Skin of body (tissue), 2 donors: ENCODE results near the gene HOXB5. TPM values are rescaled to one million over a fixed set of nuclear protein-coding genes. Genes with fewer than 3 reads are reported as not detected.
A peak's percentile ranks its signal among the peaks of the same experiment; 100 is the strongest.

Experiments used
- DNase-seq: peaks from one replicate; lab custom pipeline; 2025; lab: John Stamatoyannopoulos, UW
- total RNA-seq: library from RNA; depleted of rRNA; stranded (reverse); fragments of >200 nt; gene quantifications from one replicate; pipeline ENCODE4 v1.2.3, GENCODE V29; 2014

HOXB5 gene
- total RNA-seq, 1 donor from 2014 or later, result 0.59 TPM

- no peak for DNase-seq
Measured at GRCh38 chr17:48563385-48563838, 30.2 kb downstream of the HOXB5 start.

DNA sequence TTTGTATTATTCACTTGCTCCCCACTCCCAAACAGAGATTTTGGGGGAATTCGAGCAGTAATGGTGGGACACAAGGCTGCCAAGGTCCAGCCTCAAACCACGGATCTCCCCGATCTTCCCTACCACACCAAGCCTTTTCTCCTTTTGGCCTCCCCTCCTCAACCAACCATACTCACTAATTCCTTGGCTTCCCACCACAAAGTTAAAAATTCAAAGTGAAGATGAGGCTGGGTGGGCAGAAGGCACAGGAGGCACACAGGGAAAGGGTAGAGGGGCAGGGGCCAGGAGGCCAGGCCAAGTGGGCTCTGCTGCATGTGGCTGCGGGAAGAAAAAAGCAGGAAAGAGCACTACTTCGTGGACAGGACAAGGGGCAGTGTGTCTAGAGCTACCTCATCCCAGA lies 30.6 kb downstream of the HOXB5 start:
- no peak for DNase-seq

- no peak for DNase-seq
Measured at GRCh38 chr17:48561884-48562810, 31.4 kb downstream of the HOXB5 start.

- no peak for DNase-seq
Measured at GRCh38 chr17:48559840-48560817, 33.5 kb downstream of the HOXB5 start.

DNA sequence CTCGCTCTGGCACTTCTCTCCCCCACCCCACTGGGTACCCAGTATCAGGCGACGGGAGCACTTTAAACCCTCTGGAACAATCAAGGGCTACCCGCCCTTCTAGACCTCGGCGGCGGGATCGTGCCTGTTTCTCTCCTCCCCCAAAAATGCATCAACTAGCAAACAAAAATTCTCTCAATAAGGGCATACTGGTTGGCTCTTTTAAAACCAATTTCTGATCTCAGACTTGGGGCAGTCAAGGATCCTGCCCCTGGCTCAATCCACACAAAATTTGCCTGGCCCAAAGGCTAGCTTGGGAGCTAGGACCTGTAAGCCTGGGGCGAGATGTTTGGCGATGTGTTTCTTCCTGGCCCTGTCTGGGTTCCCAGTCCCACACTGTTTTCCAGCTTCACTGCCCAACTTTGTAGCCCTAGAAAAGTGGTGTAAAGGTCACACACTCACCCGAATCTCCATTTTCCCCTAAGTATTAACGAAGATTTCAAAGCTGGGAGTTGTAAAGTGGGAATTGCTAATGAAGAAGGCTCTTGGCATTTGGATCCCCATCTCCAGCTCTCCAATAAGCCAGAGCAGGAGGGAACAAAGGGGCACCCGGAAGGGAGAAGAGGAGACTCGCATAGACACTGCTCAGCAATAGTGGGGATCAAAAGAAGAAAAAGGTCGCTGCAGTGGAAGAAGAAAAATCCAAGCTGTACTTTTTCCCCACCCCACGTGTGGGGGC lies 34.3 kb downstream of the HOXB5 start:
- no peak for DNase-seq

DNA sequence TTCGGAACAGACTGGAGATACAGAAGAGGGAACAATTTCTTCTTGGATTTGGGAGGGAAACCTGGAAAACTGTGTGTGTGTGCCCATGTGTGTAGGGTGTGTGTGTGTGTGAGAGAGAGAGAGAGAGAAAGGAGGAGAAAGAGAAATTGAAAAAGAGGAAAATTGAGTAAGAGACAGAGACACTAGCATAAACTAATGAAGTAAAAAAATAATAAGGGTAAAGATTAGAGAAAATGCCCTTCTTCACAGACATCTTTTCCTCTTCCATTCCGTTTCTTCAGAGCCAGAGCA lies 34.8 kb downstream of the HOXB5 start:
- no peak for DNase-seq

GRCh38 chr17:48558057-48558830 lies 35.3 kb downstream of the HOXB5 start:
- no peak for DNase-seq

DNA sequence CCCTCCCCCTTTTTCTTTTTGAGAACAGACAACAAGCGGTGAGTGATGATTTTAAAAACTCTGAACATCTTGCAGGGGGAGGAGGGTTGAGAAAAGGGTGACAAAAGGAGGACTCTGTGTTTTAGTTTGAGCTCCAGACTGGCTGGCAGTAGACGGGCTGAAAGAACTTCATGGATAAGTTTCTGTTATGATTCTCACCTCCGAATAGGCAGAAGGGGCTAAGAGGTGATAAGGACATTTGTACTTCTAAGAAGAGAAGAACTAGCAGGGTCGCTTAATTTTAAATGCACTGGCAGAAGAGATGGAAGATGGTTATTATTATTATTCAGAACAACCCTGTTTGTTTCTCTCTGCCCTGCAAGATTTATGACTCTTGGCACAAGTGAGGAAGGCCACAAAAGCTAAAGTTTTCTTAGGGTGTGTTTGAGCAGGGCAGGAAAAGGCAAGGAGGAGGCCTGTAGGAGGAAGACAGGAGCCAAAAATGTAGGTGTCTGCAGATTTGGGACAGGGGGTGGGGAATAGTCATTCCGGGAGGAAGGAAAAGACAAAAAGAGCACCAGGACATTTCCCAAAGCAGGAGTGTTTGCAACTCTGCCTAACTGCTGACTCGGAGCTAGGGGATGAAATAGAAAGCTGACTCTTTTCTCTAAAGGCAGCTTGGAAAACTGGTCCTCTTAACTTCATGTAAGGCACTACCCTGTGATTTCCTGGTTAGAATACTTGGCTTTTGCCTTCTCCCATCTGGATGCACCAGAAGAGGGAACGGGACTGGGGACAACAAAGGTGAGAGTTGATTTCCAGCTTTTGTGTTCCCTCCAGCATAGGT lies 36.8 kb downstream of the HOXB5 start:
- no peak for DNase-seq

- DNase-seq, result no peak
Measured at GRCh38 chr17:48556229-48556575, 37.4 kb downstream of the HOXB5 start.

DNA sequence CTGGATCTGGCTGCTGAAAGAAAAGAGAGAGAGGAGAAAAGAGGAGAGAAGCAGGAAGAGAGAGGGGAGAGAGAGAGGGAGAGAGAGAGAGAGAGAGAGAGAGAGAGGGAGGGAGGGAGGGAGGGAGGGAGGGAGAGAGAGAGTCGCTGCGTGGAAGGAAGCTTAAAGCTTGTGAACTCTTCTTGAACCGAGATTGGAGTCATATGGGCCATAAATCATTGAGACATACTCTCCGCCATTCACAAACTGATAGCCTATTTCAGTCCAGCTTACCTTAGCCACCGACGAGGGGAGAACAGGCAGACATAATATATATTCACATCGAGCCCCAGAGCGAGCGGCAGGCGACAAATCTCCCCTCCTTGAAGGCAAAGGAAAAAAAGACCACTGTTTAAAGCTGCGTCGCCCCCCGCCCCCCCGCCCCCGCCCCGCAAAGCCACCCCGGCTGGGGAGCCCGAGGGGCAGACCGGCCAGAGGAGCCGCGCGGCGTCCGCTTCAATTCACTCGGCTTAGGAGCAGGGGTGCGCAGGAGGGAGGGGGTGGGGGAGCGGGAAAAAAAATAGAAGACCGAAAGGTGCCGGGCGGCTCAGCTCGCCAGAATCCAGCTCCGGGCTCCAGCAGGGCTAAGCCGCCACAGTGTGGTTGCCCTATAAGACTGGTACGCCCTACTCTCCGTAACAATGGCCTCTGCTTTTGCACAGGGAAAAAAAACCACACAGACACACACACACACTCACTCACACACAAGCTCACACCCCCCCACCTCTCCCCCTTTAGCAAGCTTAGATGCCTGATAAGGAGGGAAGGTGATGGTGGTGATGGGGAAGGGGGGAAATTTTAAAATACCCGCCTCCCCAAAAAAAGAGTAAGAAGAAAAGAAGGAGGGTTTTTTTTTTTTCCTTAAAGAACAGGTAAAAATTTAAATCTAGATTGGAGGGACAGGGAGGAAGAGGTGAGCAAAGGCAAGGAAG lies 38.0 kb downstream of the HOXB5 start:
- peak; percentile 87 for DNase-seq

DNA sequence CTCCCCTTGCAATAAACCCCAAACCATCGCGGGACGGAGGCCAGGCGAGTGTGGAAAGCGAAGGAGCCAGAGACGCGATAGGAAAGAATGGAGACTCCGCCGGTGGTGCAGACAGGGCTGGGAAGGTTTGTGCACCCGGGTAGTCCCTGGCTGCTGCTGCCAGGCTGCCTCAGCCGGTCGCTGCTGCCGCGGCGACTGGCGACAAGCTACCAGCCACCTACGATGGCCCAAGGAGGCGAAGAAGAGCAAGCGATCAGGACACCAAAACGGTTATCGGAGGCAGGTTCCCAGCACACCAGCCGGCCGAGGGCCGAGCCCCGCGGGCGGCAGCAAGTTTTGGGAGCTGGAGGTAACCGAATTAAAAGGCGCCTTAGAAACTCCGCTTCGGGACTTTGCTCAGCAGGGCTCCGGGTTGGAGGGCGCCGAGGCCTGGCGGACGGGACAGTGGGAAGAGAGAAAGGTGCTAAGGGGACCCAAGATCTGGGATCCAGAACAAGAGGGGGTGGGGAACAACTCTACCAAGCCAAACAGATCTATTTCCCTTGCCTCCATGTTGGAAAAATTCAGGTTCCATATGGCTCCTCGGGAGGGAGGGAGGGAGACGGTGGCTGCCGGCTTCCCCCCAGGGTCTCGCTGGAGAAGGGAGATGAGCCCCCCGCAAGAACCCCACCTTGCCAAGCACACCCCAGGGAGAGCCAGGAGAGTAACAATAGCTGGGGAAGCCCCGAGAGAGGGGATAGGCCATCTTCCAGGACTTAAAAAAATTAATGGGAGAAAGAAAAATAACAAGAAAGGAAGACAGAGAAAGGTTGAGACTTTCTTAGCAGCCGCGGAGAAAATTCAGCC lies 38.9 kb downstream of the HOXB5 start:
- DNase-seq, result no peak

- DNase-seq, result no peak
Measured at GRCh38 chr17:48553826-48554225, 39.8 kb downstream of the HOXB5 start.

DNA sequence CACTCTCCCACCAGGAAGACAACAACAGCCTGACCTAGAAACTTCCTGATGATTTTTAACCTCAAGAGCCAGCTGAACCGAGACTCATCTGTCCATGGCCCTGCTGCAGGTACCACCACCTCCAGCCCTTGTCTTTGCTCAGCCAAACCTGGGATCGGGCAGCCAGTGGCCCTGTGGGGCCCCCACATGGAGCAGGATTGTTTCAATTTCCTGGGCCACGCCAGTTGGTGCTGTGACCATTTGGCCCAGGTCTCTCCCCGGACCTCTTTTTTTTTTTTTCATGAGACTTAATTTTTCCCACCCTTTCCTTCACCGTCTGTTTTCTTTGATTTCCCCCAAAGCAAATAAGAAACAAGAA lies 40.4 kb downstream of the HOXB5 start:
- no peak for DNase-seq

- DNase-seq, result peak; percentile 28
Measured at GRCh38 chr17:48552466-48553189, 41.0 kb downstream of the HOXB5 start.

DNA sequence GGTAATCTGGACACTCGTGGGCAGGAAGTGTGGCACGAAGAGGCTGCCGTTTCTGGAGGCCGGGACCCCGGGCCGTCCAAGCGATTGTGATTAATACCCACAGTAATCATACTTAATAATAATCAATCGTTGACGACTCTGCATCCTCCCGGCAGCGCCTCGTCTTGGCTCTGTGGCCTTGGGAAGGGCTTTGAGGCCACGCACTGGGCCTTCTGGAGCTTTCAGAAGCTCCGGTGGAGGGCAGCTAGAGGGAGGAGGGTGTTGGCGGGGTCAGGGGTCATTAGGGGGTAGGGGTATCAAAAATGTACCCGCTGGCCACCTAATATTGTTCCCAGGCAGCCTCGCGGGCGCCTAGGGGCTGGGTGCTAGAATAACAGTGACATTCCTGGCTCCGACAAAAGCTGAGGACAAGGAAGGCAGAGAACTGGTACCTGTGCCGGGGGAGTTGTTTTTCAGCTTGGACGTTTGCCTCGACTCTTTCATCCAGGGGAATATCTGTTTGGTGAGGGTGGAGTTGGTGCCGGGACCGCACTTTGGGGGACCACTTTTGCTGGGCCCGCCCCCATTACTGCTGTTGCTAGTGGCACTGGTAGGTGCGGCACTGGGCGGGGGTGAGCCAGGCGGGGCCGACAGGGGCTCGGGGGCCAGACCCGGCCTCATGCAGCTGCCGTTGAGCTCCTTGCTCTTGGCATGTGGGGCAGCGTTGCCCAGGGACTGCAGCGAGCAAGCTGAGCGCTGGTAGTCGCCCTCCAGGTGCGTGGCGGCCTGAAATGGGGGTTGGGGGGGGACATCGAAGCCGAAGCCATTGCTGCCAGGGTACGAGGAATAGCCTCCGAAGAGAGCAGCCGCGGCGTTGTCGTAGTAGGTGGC lies 41.7 kb downstream of the HOXB5 start:
- no peak for DNase-seq

DNA sequence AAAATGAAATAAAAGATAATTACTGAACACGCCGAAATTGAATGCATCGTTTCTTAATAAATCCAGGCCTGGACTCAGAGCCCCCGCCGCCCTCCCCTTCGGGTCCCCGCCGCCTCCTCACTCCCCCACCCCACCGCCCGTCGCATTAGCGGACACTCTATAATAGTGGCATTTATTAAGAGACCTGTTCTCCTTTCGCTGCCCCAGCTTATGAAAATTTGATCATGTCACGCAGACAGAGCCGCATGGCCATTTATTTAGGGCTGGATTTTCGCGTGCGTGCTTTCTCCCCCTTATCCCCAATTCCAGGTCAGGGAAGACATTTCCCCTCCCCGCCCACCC lies 42.4 kb downstream of the HOXB5 start:
- DNase-seq, result no peak
